HCT116 (cell line): ENCODE data around the gene TPST1. TPM values are rescaled to one million over a fixed set of nuclear protein-coding genes. Genes with fewer than 3 reads are reported as not detected.

Source experiments
- ATAC-seq: fragments of 200-7000 bp; cut with Tn5 transposase; 2 replicates; pipeline ENCODE4 v1.9.1; 2020; ENCODE audit warnings: mild to moderate bottlenecking, moderate library complexity
- BruUV-seq: library from RNA; stranded (reverse); fragments of 400-500 nt; replicated peaks from 2 replicates; lab custom pipeline; 2021; lab: Mats Ljungman, UMichigan
- CTCF ChIA-PET: fragments of 300-600 bp; sonication (Branson Sonifier 250); formaldehyde crosslinking; loops from one replicate; lab custom pipeline; 2021; ENCODE audit warnings: antibody characterized with exemption; lab: Charles Lee
- POLR2A ChIA-PET: fragments of 300-600, 350-600 bp; sonication (Branson Sonifier 250); formaldehyde crosslinking; loops from one replicate; lab custom pipeline; 2021; ENCODE audit warnings: antibody characterized with exemption; lab: Charles Lee
- RAD21 ChIA-PET, 2 experiments: fragments of 300-600 bp; sonication (Branson Sonifier 250); formaldehyde crosslinking; loops; one replicate each; lab custom pipeline; 2023; ENCODE audit warnings: low total read pairs in 2 of 2; ENCODE audit not compliant: uncharacterized antibody in 2 of 2, unreplicated experiment in 2 of 2, low non-redundant PET in 1 of 2; lab: Charles Lee
- DNase-seq: peaks from one replicate; pipeline ENCODE4 v3.0.0-alpha.2; 2010; ENCODE audit warnings: low read depth, low spot score
- H2AFZ ChIP-seq: fragments of 200-600 bp; shearing (Covaris generic), sonication (generic); 2 replicates; pipeline ENCODE4 v1.6.1; 2017; ENCODE audit warnings: low read depth, mixed run types, mixed read lengths, antibody characterized with exemption, low read length; ENCODE audit not compliant: poor library complexity, severe bottlenecking
- H3K27ac ChIP-seq: 2 replicates; pipeline ENCODE4 v1.5.1; 2012; ENCODE audit warnings: low read depth, low read length
- H3K27me3 ChIP-seq: fragments of 200-600 bp; sonication (generic); 2 replicates; pipeline ENCODE4 v1.6.1; 2016; ENCODE audit warnings: mixed run types, low read length, mixed read lengths; ENCODE audit not compliant: insufficient read depth
- H3K36me3 ChIP-seq, 2 experiments: fragments of 200-500 bp in 1 of 2; fragments of 200-600 bp in 1 of 2; sonication (Bioruptor generic) in 1 of 2; sonication (generic) in 1 of 2; 2 replicates each; pipeline versions ENCODE4 v1.5.1 to v1.6.1; 2014 to 2016; ENCODE audit warnings: low read length in 2 of 2, inconsistent platforms in 1 of 2, mixed read lengths in 1 of 2, mixed run types in 1 of 2; ENCODE audit not compliant: insufficient read depth in 2 of 2, control insufficient read depth in 1 of 2
- H3K4me1 ChIP-seq, 2 experiments: fragments of 200-600 bp in 1 of 2; sonication (generic) in 1 of 2; 2 replicates each; pipeline versions ENCODE4 v1.5.1 to v1.6.1; 2012 to 2017; ENCODE audit warnings: low read length in 2 of 2, inconsistent platforms in 1 of 2, mild to moderate bottlenecking in 1 of 2, mixed read lengths in 1 of 2, mixed run types in 1 of 2, moderate library complexity in 1 of 2; ENCODE audit not compliant: insufficient read depth in 2 of 2, control insufficient read depth in 1 of 2
- H3K4me2 ChIP-seq: fragments of 200-600 bp; sonication (generic); 2 replicates; pipeline ENCODE4 v1.6.1; 2017; ENCODE audit warnings: mixed run types, low read length, mixed read lengths
- H3K4me3 ChIP-seq, 2 experiments: fragments of 200-600 bp in 1 of 2; sonication (generic) in 1 of 2; replicated peaks in 1 of 2; 2 replicates each; pipeline ENCODE4 v1.5.1; 2011 to 2016; ENCODE audit warnings: low read length in 2 of 2, control low read depth in 1 of 2, low read depth in 1 of 2, mild to moderate bottlenecking in 1 of 2, mixed read lengths in 1 of 2, mixed run types in 1 of 2
- H3K79me2 ChIP-seq: fragments of 200-600 bp; sonication (generic); 2 replicates; pipeline ENCODE4 v1.6.1; 2017; ENCODE audit warnings: mild to moderate bottlenecking, mixed run types, low read length, moderate library complexity, mixed read lengths; ENCODE audit not compliant: insufficient read depth
- H3K9ac ChIP-seq: fragments of 200-600 bp; sonication (generic); 2 replicates; pipeline ENCODE4 v1.6.1; 2016; ENCODE audit warnings: low read length, mixed read lengths
- H3K9me2 ChIP-seq: fragments of 200-600 bp; sonication (generic), shearing (Covaris generic); 2 replicates; pipeline ENCODE4 v1.6.1; 2017; ENCODE audit warnings: mixed run types, mild to moderate bottlenecking, moderate library complexity; ENCODE audit not compliant: insufficient read depth
- H3K9me3 ChIP-seq, 2 experiments: fragments of 200-500 bp in 1 of 2; fragments of 200-600 bp in 1 of 2; sonication (Bioruptor generic) in 1 of 2; sonication (generic) in 1 of 2; 2 replicates each; pipeline ENCODE4 v1.6.1; 2014 to 2017; ENCODE audit warnings: low read length in 2 of 2, mixed read lengths in 2 of 2, inconsistent platforms in 1 of 2, low read depth in 1 of 2, mild to moderate bottlenecking in 1 of 2, mixed run types in 1 of 2, moderate library complexity in 1 of 2; ENCODE audit not compliant: control insufficient read depth in 1 of 2, insufficient read depth in 1 of 2
- H4K20me1 ChIP-seq: fragments of 200-600 bp; sonication (generic), shearing (Covaris generic); 2 replicates; pipeline ENCODE4 v1.6.1; 2017; ENCODE audit warnings: mixed run types, mild to moderate bottlenecking, moderate library complexity; ENCODE audit not compliant: insufficient read depth
- CEBPB ChIP-seq: IDR thresholded peaks from 2 replicates; pipeline ENCODE4 v1.6.1; 2012; ENCODE audit warnings: low read depth
- EGR1 ChIP-seq: IDR thresholded peaks from 2 replicates; pipeline ENCODE4 v1.6.1; 2012; ENCODE audit warnings: low read depth
- ELF1 ChIP-seq: IDR thresholded peaks from 2 replicates; pipeline ENCODE4 v1.6.1; 2012; ENCODE audit warnings: low read depth, borderline replicate concordance
- EZH2 ChIP-seq: fragments of 200-600 bp; sonication (generic); IDR thresholded peaks from 2 replicates; pipeline ENCODE4 v1.6.1; 2017; ENCODE audit warnings: antibody characterized with exemption, mixed run types
- EZH2phosphoT487 ChIP-seq: fragments of 200-600 bp; IDR thresholded peaks from 2 replicates; pipeline ENCODE4 v1.6.1; 2018; ENCODE audit warnings: antibody characterized with exemption, borderline replicate concordance
- FOSL1 ChIP-seq: IDR thresholded peaks from 2 replicates; pipeline ENCODE4 v1.6.1; 2012; ENCODE audit warnings: low read depth
- JUND ChIP-seq: IDR thresholded peaks from 2 replicates; pipeline ENCODE4 v1.6.1; 2012
- POLR2A ChIP-seq: IDR thresholded peaks from 2 replicates; pipeline ENCODE4 v1.7.0; 2011; ENCODE audit warnings: borderline replicate concordance; ENCODE audit not compliant: insufficient read depth, insufficient read length; ENCODE audit errors: extremely low read depth
- RAD21 ChIP-seq: IDR thresholded peaks from 2 replicates; pipeline ENCODE4 v1.6.1; 2012; ENCODE audit warnings: low read depth, mild to moderate bottlenecking
- SIN3A ChIP-seq: IDR thresholded peaks from 2 replicates; pipeline ENCODE4 v1.6.1; 2012; ENCODE audit warnings: low read depth
- SP1 ChIP-seq: IDR thresholded peaks from 2 replicates; pipeline ENCODE4 v1.6.1; 2012; ENCODE audit warnings: low read depth
- SRF ChIP-seq: IDR thresholded peaks from 2 replicates; pipeline ENCODE4 v1.6.1; 2012; ENCODE audit warnings: low read depth
- YY1 ChIP-seq: IDR thresholded peaks from 2 replicates; pipeline ENCODE4 v1.6.1; 2011; ENCODE audit warnings: low read length, low read depth, moderate library complexity, mild to moderate bottlenecking; ENCODE audit not compliant: insufficient replicate concordance; ENCODE audit errors: extremely low read depth
- ZFX ChIP-seq: fragments of 450-650 bp; IDR thresholded peaks from 2 replicates; pipeline ENCODE4 v1.6.1; 2017
- intact Hi-C: fragments of 100-400 bp; cut with micrococcal nuclease; formaldehyde crosslinking; loops from 2 replicates; pipeline ENCODE4 v1.10.0; 2022
- total RNA-seq: library from RNA; stranded (reverse); gene quantifications from one replicate; pipeline ENCODE4 v1.2.1, GENCODE V29; 2021; ENCODE audit not compliant: unreplicated experiment
- TF ChIP-seq, protein P1 (sequence below): IDR thresholded peaks from 2 replicates; pipeline ENCODE4 v1.6.1; 2012
- TF ChIP-seq, protein P2 (sequence below): IDR thresholded peaks from 2 replicates; pipeline ENCODE4 v1.6.1; 2012; ENCODE audit warnings: low read depth
- TF ChIP-seq, protein P3 (sequence below): IDR thresholded peaks from 2 replicates; pipeline ENCODE4 v1.6.1; 2012

Gene TPST1
- total RNA-seq, 1 experiment from 2014 or later = 11.4 TPM

DNA sequence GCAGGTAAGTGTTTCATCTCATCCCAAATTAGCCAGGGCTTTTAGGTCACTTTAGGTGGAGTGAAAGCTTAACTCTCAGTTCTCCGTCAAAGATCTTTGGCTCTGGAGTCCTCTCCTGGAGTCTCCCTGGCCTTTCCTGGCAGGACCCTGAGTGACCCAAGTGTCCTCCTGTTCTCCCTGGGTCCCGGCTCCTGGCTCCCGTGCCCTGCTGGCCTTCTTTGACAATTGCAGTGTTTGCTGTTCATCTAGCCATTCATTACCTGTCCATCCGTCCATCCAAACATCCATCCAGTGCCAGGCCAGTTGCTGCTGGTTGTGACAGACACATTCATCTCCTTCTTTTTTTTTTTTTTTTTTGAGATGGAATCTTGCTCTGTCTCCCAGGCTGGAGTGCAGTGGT is 6.2 kb upstream of the TPST1 start:
- DNase-seq (no peak), ATAC-seq (no peak)
- Histone ChIP-seq H3K9me2 (no peaks in the 10 kb centered on the region), H3K9me3 (no peaks in the 10 kb centered on the region), H3K36me3 (no peaks in the 10 kb centered on the region), H3K4me1 (no peaks in the 10 kb centered on the region), H3K79me2 (no peaks in the 10 kb centered on the region), H3K9ac (no peak overlapping the region), H3K4me3 (no peak overlapping the region), H3K27ac (no peak overlapping the region), H3K4me2 (no peak overlapping the region), H4K20me1 (no peaks in the 10 kb centered on the region), H3K27me3 (no peaks in the 10 kb centered on the region), H2AFZ (no peak overlapping the region)
- RAD21 ChIA-PET = no interaction called here
- no TSS peak for BruUV-seq
- intact Hi-C loops = no loop called here
- CTCF ChIA-PET = no interaction called here
- POLR2A ChIA-PET = no interaction called here
- TF ChIP-seq SP1 = no peak
- TF ChIP-seq YY1 = no peak
- TF ChIP-seq RAD21 = no peak
- TF ChIP-seq, protein P1, sequence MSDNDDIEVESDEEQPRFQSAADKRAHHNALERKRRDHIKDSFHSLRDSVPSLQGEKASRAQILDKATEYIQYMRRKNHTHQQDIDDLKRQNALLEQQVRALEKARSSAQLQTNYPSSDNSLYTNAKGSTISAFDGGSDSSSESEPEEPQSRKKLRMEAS = no peak
- TF ChIP-seq SIN3A = no peak
- no peak for TF ChIP-seq EZH2
- no peak for TF ChIP-seq CEBPB
- no peak for TF ChIP-seq SRF
- TF ChIP-seq, protein P2, sequence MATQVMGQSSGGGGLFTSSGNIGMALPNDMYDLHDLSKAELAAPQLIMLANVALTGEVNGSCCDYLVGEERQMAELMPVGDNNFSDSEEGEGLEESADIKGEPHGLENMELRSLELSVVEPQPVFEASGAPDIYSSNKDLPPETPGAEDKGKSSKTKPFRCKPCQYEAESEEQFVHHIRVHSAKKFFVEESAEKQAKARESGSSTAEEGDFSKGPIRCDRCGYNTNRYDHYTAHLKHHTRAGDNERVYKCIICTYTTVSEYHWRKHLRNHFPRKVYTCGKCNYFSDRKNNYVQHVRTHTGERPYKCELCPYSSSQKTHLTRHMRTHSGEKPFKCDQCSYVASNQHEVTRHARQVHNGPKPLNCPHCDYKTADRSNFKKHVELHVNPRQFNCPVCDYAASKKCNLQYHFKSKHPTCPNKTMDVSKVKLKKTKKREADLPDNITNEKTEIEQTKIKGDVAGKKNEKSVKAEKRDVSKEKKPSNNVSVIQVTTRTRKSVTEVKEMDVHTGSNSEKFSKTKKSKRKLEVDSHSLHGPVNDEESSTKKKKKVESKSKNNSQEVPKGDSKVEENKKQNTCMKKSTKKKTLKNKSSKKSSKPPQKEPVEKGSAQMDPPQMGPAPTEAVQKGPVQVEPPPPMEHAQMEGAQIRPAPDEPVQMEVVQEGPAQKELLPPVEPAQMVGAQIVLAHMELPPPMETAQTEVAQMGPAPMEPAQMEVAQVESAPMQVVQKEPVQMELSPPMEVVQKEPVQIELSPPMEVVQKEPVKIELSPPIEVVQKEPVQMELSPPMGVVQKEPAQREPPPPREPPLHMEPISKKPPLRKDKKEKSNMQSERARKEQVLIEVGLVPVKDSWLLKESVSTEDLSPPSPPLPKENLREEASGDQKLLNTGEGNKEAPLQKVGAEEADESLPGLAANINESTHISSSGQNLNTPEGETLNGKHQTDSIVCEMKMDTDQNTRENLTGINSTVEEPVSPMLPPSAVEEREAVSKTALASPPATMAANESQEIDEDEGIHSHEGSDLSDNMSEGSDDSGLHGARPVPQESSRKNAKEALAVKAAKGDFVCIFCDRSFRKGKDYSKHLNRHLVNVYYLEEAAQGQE = no peak
- TF ChIP-seq JUND = no peak
- TF ChIP-seq EZH2phosphoT487 = no peak
- no peak for TF ChIP-seq ELF1
- no peak for TF ChIP-seq ZFX
- no peak for TF ChIP-seq POLR2A
- TF ChIP-seq, protein P3, sequence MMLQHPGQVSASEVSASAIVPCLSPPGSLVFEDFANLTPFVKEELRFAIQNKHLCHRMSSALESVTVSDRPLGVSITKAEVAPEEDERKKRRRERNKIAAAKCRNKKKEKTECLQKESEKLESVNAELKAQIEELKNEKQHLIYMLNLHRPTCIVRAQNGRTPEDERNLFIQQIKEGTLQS = no peak
- no peak for TF ChIP-seq EGR1
- TF ChIP-seq FOSL1 = no peak
